NCI-H82 (cell line): Measurements from ENCODE around the gene WARS2.

ENCODE experiments used
- DNase-seq: peaks from one replicate; lab custom pipeline; 2025; lab: John Stamatoyannopoulos, UW

The WARS2 gene

DNA sequence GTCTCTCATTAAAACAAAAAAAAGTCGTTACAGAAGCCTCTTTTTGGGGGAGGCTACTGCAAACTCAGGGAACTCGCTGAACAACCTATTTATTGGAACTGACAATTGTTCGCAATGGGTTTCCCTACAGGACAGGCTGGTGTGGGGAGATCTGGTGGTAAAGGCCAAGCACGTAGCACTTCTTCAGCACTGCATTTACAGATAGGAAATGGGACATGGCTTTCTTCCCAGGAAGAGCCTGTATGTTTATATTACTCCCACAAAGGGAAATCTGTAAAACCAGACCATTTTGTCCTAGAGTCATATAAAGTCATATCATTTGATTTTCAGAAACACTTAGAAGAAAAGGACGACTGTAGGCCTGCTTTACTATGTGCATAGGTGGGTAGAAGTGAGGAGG, 113.5 kb downstream of the WARS2 start:
- no peak for DNase-seq

GRCh38 chr1:119015547-119015946, 124.9 kb downstream of the WARS2 start:
- no peak for DNase-seq

GRCh38 chr1:119012383-119012782, 128.1 kb downstream of the WARS2 start:
- no peak for DNase-seq

GRCh38 chr1:119011706-119012105, 128.7 kb downstream of the WARS2 start:
- DNase-seq = no peak

DNA sequence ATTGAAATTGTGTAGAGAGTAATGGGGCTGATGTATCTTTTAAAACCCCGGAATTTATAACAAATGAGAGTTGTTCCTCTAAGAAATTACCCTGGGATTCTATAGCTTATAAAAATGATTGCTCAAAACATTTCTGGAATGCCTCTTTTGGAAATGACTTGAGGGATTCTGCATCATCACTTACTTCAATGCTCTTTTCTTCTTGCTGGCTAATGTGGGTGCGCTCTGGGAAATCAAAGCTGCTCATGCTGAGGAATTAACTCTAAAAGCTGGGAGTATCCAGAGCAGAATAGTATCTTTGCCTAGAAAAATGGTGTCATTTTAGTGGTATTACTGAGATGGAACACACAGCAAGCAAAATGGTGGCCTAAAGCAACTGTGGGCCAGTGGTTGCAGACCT, 129.3 kb downstream of the WARS2 start:
- no peak for DNase-seq

- DNase-seq = peak; percentile 44
These were observed 130.3 kb downstream of the WARS2 start for GRCh38 chr1:119010201-119010600.

GRCh38 chr1:119009312-119009655, 131.2 kb downstream of the WARS2 start:
- DNase-seq = no peak

DNA sequence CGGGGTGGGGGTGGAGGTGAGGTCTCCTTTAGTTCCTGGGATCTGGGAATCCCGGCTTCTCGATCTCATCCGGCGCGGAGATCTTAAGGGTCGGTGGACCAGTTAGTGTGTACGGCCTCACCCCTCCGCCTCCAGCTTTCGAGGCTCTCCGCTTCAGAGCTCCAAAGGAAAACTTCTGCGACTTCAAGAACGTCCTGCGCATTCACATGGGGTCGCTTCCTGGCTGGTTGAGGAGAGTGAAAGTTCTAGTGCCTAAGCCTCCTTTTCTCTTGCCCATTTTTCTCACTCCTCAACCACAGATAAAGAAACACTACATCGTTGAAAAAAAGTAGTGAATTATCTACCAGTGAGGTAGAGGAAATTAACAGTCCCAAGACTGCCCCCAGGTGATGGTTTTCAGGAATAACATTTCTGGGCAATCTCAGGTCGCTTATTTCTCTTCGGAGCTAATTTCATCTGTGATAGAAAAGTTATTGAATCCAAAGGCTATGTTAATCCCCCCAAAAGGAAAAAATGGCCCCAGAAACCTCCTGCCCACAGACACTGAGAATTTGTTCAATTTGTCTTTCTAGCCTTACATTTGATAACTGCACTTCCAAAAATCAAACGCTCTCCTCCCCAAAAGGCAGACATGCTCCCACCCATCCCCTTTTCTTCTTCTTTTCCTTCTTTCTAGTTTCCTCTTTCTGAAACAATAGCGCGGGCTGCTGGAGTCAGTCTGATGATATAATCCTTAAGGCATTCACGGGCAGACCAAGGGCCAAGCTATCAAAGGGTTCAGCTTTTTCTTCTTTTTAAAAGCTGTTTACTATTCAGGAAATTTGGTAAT, 131.8 kb downstream of the WARS2 start:
- DNase-seq = peak; percentile 70

DNA sequence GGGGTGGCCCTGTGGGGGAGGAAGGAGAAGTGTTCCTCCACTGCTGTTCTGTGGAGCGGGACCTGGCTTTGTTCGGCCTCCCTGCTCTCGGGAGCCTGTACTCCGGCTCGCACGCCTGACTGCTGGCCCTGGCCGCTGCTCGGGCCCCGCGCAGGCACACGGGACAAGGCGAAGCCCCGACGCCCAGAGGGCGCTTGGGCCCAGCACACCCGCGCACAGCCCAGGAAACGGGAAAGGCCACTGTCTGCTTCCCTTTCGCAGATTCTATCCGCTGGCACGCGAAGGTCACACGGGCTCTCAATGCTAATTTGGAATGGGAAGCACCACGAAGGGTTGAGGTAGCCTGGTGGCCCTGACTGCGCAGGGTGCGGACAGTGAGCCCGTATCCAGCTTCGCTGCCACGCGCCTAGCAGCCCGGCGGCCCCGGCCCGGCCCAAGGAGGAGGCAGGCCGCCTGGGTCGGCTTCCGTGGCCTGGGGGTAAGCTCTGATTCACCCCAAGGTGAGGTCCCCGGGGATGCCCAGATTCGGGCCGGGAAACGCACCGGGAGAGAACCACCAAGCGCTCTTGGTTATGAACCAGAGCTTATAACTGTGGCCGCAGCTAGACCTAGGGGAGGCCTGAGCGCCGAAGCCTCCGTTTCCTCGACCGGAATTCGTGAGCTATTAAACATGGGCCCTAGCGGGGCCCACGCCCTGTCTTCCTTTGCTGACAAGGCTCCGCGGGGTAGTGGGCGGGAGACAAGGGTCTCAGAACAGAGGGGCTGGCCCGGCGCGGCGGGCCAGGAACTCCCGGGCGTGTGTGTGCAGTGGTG, 132.6 kb downstream of the WARS2 start:
- no peak for DNase-seq

DNA sequence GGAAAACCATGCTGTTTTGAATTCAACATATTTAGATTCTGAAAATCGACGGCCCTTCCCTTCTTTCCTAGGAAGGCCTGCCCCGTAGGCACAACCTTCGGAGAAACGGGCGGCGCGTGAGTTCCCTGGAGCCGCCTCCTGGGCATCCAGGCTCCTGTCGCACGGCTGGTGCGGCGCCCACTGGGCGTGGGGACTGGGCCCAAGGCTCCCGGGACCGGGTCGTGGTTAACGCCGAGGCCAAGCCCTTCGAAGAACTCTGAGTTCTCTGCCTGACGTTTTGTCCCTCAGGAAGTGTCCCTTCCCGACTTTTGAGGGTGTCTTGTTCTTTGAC, 133.1 kb downstream of the WARS2 start:
- no peak for DNase-seq

DNA sequence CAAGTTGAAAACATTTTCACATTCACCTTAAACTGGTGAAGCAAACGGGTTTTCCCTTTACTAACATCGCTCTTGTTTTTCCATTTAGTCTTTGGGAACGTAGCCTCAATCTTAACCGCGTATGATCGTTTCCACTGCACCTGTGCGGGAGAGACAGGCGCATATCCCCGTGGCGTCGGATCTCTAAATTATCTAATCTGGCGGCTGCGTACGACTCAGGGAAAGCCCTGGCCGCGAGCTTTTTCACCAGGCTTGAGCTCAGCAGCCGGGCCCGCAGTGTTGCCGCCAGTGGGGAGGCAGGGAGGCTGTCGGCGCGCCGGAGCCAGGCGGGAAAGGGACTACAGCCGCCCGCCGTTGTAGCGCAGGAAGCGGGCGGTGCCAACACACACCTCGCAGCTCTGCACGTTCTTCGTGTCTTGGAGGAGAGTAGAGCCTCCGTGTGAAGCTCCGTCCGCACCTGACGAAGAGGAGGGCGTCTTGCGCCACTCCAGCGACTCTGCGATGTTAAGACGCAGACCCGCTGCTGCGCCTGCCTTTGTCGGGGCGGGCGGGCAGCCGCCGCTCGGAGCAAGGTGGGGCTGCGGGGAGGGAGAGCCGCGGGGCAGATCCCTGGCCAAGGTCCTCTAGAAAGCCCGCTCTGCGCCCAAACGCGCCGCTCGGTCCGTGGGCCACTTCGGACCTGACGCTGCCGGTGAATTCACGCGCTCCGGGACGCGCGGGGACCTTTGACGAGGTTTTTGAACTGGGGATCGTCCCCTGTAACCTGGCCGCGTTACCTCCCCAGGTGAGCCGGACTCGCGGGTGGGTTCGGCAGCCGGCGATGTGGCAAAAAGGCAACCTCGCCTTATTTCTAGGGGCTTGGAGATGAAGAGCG, 133.8 kb downstream of the WARS2 start:
- DNase-seq = peak; percentile 21

- DNase-seq = no peak
These were observed 134.6 kb downstream of the WARS2 start for GRCh38 chr1:119005724-119006405.

GRCh38 chr1:119004781-119005180, 135.7 kb downstream of the WARS2 start:
- no peak for DNase-seq

DNA sequence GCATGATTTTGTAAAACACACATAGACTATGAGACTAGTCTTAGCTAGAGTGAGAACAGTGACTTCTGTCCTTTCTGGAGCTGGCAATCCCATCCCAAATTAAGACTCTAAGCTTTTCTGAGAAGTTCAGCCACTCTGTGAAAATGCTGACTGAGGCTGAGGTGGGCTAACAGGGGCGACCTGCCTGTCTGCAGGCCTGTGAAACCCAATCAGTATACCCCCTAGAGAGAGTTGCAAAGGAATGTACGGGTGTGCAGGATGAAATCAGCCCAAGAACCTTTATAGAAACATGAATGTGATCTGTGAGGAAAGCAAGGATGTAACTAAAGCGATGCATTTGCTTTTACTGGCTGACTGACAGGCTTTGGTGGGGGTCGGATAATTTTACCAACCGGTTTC, 136.3 kb downstream of the WARS2 start:
- no peak for DNase-seq

- DNase-seq = no peak
These were observed 136.9 kb downstream of the WARS2 start for GRCh38 chr1:119003413-119004128.

GRCh38 chr1:119002028-119002686, 138.3 kb downstream of the WARS2 start:
- no peak for DNase-seq

GRCh38 chr1:119001181-119002027, 139.0 kb downstream of the WARS2 start:
- no peak for DNase-seq

- DNase-seq = no peak
These were observed 139.9 kb downstream of the WARS2 start for GRCh38 chr1:119000371-119001180.
